ENCODE results near the gene BCHE.

Gene BCHE

GRCh38 chr3:165874663-165875489, 37.7 kb upstream of the BCHE start:
- H3K27me3 ChIP-seq (ENCODE audit: control insufficient read depth, low read length) = no peaks in the 10 kb centered on the region
- no peaks in the 10 kb centered on the region for H3K9me2 ChIP-seq (replicated peaks; ENCODE audit: control insufficient read depth, low read length)
- no peak overlapping the region for H3K4me3 ChIP-seq (ENCODE audit: low read length)
- no peaks in the 10 kb centered on the region for H3F3A ChIP-seq (ENCODE audit: control insufficient read depth, insufficient read depth)
- H3K36me3 ChIP-seq (ENCODE audit: control insufficient read depth, low read length) = no peaks in the 10 kb centered on the region
- no peak overlapping the region for H3K4me2 ChIP-seq (ENCODE audit: low read length)
- no peaks in the 10 kb centered on the region for H3K9me3 ChIP-seq (ENCODE audit: control insufficient read depth, insufficient read depth, low read length)
- no peaks in the 10 kb centered on the region for H4K20me1 ChIP-seq (ENCODE audit: control insufficient read depth, insufficient read depth, low read depth, low read length)
- H3K27ac ChIP-seq (ENCODE audit: low read depth, low read length) = no peak overlapping the region
- TF ChIP-seq CTCF (IDR thresholded peaks at IDR 0.05; ENCODE audit: low read depth, low read length, poor library complexity, severe bottlenecking) (no peak), EZH2phosphoT487 (IDR thresholded peaks at IDR 0.05; ENCODE audit: borderline replicate concordance, low read length) (no peak)
- H3K4me1 ChIP-seq (ENCODE audit: control insufficient read depth, low read length) = no peaks in the 10 kb centered on the region
- H3K79me2 ChIP-seq (ENCODE audit: control insufficient read depth, low read length) = no peaks in the 10 kb centered on the region

- H3K79me2 ChIP-seq (ENCODE audit: control insufficient read depth, low read length) = no peaks in the 10 kb centered on the region
- H3K9me3 ChIP-seq (ENCODE audit: control insufficient read depth, insufficient read depth, low read length) = no peaks in the 10 kb centered on the region
- no peak overlapping the region for H3K4me3 ChIP-seq (ENCODE audit: low read length)
- H3K4me1 ChIP-seq (ENCODE audit: control insufficient read depth, low read length) = no peaks in the 10 kb centered on the region
- H4K20me1 ChIP-seq (ENCODE audit: control insufficient read depth, insufficient read depth, low read depth, low read length) = no peaks in the 10 kb centered on the region
- no peaks in the 10 kb centered on the region for H3F3A ChIP-seq (ENCODE audit: control insufficient read depth, insufficient read depth)
- H3K36me3 ChIP-seq (ENCODE audit: control insufficient read depth, low read length) = no peaks in the 10 kb centered on the region
- H3K27me3 ChIP-seq (ENCODE audit: control insufficient read depth, low read length) = no peaks in the 10 kb centered on the region
- H3K4me2 ChIP-seq (ENCODE audit: low read length) = no peak overlapping the region
- no peak overlapping the region for H3K27ac ChIP-seq (ENCODE audit: low read depth, low read length)
- H3K9me2 ChIP-seq (replicated peaks; ENCODE audit: control insufficient read depth, low read length) = no peaks in the 10 kb centered on the region
- TF ChIP-seq CTCF (IDR thresholded peaks at IDR 0.05; ENCODE audit: low read depth, low read length, poor library complexity, severe bottlenecking) (no peak), EZH2phosphoT487 (IDR thresholded peaks at IDR 0.05; ENCODE audit: borderline replicate concordance, low read length) (no peak)
These were observed 30.9 kb upstream of the BCHE start for GRCh38 chr3:165868088-165868487.

- H3K79me2 ChIP-seq (ENCODE audit: control insufficient read depth, low read length) = no peaks in the 10 kb centered on the region
- H3K27ac ChIP-seq (ENCODE audit: low read depth, low read length) = no peak overlapping the region
- H4K20me1 ChIP-seq (ENCODE audit: control insufficient read depth, insufficient read depth, low read depth, low read length) = no peaks in the 10 kb centered on the region
- H3K4me2 ChIP-seq (ENCODE audit: low read length) = no peak overlapping the region
- H3F3A ChIP-seq (ENCODE audit: control insufficient read depth, insufficient read depth) = no peaks in the 10 kb centered on the region
- H3K36me3 ChIP-seq (ENCODE audit: control insufficient read depth, low read length) = no peaks in the 10 kb centered on the region
- no peaks in the 10 kb centered on the region for H3K27me3 ChIP-seq (ENCODE audit: control insufficient read depth, low read length)
- TF ChIP-seq CTCF (IDR thresholded peaks at IDR 0.05; ENCODE audit: low read depth, low read length, poor library complexity, severe bottlenecking) (no peak), EZH2phosphoT487 (IDR thresholded peaks at IDR 0.05; ENCODE audit: borderline replicate concordance, low read length) (no peak)
- H3K4me1 ChIP-seq (ENCODE audit: control insufficient read depth, low read length) = no peaks in the 10 kb centered on the region
- H3K4me3 ChIP-seq (ENCODE audit: low read length) = no peak overlapping the region
- no peaks in the 10 kb centered on the region for H3K9me3 ChIP-seq (ENCODE audit: control insufficient read depth, insufficient read depth, low read length)
- no peaks in the 10 kb centered on the region for H3K9me2 ChIP-seq (replicated peaks; ENCODE audit: control insufficient read depth, low read length)
These were observed 21.8 kb upstream of the BCHE start for GRCh38 chr3:165859061-165859460.

Measured in DOHH2 (cell line).